Progenitor cell of endocrine pancreas (in vitro differentiated cells): Measurements from ENCODE around the gene BRSK1. TPM values are rescaled to one million over a fixed set of nuclear protein-coding genes. Genes with fewer than 3 reads are reported as not detected.
A peak's percentile ranks its signal among the peaks of the same experiment; 100 is the strongest.

ENCODE experiments used
- DNase-seq: peaks from one replicate; pipeline ENCODE4 v3.0.0; 2021; ENCODE audit warnings: low spot score; ENCODE audit not compliant: unreplicated experiment
- H3K27ac Mint-ChIP-seq: 2 replicates; pipeline ENCODE4 v1.8.0; 2021; ENCODE audit warnings: mild to moderate bottlenecking, moderate library complexity, mixed read lengths
- H3K27me3 Mint-ChIP-seq: 2 replicates; pipeline ENCODE4 v1.8.0; 2021; ENCODE audit warnings: mixed read lengths
- H3K36me3 Mint-ChIP-seq: 2 replicates; pipeline ENCODE4 v1.8.0; 2022; ENCODE audit warnings: mixed read lengths; ENCODE audit not compliant: insufficient read depth
- H3K4me1 Mint-ChIP-seq: 2 replicates; pipeline ENCODE4 v1.8.0; 2021; ENCODE audit warnings: low read depth, mixed read lengths
- H3K4me3 Mint-ChIP-seq: 2 replicates; pipeline ENCODE4 v1.8.0; 2021; ENCODE audit warnings: low read depth, mild to moderate bottlenecking, moderate library complexity, mixed read lengths
- H3K9me3 Mint-ChIP-seq: 2 replicates; pipeline ENCODE4 v1.8.0; 2021; ENCODE audit warnings: low read depth, mixed read lengths
- CTCF ChIP-seq: fragments of 200-600 bp; sonication (generic); IDR thresholded peaks from one replicate; pipeline ENCODE4 v1.5.0; 2021; ENCODE audit warnings: antibody characterized with exemption, mild to moderate bottlenecking; ENCODE audit not compliant: unreplicated experiment
- long read RNA-seq: library from polyadenylated mRNA; unstranded; transcript quantifications from one replicate; pipeline ENCODE4 v2.0.0, GENCODE V29; 2020
- total RNA-seq: library from RNA; stranded (reverse); gene quantifications from 2 replicates; pipeline ENCODE4 v1.2.1, GENCODE V29; 2021

The BRSK1 gene
- 67.6 and 68.7 TPM in 2 replicates for total RNA-seq
- long read RNA-seq: 0 reads

GRCh38 chr19:55283548-55284377 is at the start of gene BRSK1:
TSS of gene BRSK1 (plus strand) at chr19:55283997. CDS start at chr19:55284443, 446 bp downstream.
- no peak for TF ChIP-seq CTCF
- Mint-ChIP-seq H3K27ac (peak within 1 kb of the TSS; percentile 81), H3K4me1 (peaks cover 18% of the 10 kb centered on the region), H3K36me3 (no peaks in the 10 kb centered on the region), H3K4me3 (peak within 1 kb of the TSS; percentile 74), H3K27me3 (no peaks in the 10 kb centered on the region), H3K9me3 (no peaks in the 10 kb centered on the region)
- DNase-seq: peak; percentile 61

GRCh38 chr19:55238030-55238429 is 45.8 kb upstream of the BRSK1 start:
- Mint-ChIP-seq H3K4me3 (no peak overlapping the region), H3K27me3 (no peaks in the 10 kb centered on the region), H3K9me3 (no peaks in the 10 kb centered on the region), H3K36me3 (peaks cover 29% of the 10 kb centered on the region), H3K4me1 (no peaks in the 10 kb centered on the region), H3K27ac (no peak overlapping the region)
- no peak for TF ChIP-seq CTCF
- no peak for DNase-seq

- H3K36me3 Mint-ChIP-seq: peaks cover 31% of the 10 kb centered on the region
- no peak overlapping the region for H3K4me3 Mint-ChIP-seq
- TF ChIP-seq CTCF: no peak
- H3K9me3 Mint-ChIP-seq: no peaks in the 10 kb centered on the region
- H3K27me3 Mint-ChIP-seq: no peaks in the 10 kb centered on the region
- no peaks in the 10 kb centered on the region for H3K4me1 Mint-ChIP-seq
- H3K27ac Mint-ChIP-seq: no peak overlapping the region
- DNase-seq: no peak
Measured at GRCh38 chr19:55239004-55239403, 44.8 kb upstream of the BRSK1 start.

- Mint-ChIP-seq H3K27me3 (no peaks in the 10 kb centered on the region), H3K36me3 (peaks cover 24% of the 10 kb centered on the region), H3K27ac (no peak overlapping the region), H3K4me3 (no peak overlapping the region), H3K9me3 (no peaks in the 10 kb centered on the region), H3K4me1 (no peaks in the 10 kb centered on the region)
- no peak for TF ChIP-seq CTCF
- DNase-seq: no peak
Measured at GRCh38 chr19:55240713-55241020, 43.1 kb upstream of the BRSK1 start.

- Mint-ChIP-seq H3K27ac (no peak overlapping the region), H3K4me3 (no peak overlapping the region), H3K36me3 (peaks cover 20% of the 10 kb centered on the region), H3K4me1 (no peaks in the 10 kb centered on the region), H3K27me3 (no peaks in the 10 kb centered on the region), H3K9me3 (no peaks in the 10 kb centered on the region)
- DNase-seq: no peak
- TF ChIP-seq CTCF: no peak
Measured at GRCh38 chr19:55241143-55241934, 42.5 kb upstream of the BRSK1 start.
